HEK293T (cell line): ENCODE data around the gene LRRFIP1.

Experiments used
- CTCF ChIA-PET: fragments of 350-600 bp; formaldehyde crosslinking; extraction: SDS; loops from one replicate; lab custom pipeline; 2021; ENCODE audit warnings: antibody characterized with exemption, inconsistent platforms; lab: Yijun Ruan, JAX
- POLR2A ChIA-PET: fragments of 350-600 bp; formaldehyde crosslinking; extraction: SDS; loops from one replicate; lab custom pipeline; 2020; ENCODE audit warnings: antibody characterized with exemption, inconsistent platforms; lab: Yijun Ruan, JAX
- DNase-seq: peaks from one replicate; pipeline ENCODE4 v3.0.0; 2012; ENCODE audit warnings: mixed read lengths; ENCODE audit errors: extremely low spot score
- ARNT ChIP-seq: fragments of 450-650 bp; IDR thresholded peaks from 2 replicates; pipeline ENCODE4 v1.6.1; 2017; ENCODE audit warnings: mild to moderate bottlenecking
- BHLHE40 ChIP-seq: fragments of 450-650 bp; IDR thresholded peaks from 2 replicates; pipeline ENCODE4 v1.6.1; 2016; ENCODE audit warnings: mild to moderate bottlenecking, moderate library complexity, borderline replicate concordance
- CTBP1 ChIP-seq: fragments of 450-650 bp; IDR thresholded peaks from 2 replicates; pipeline ENCODE4 v1.6.1; 2016; ENCODE audit warnings: borderline replicate concordance
- ELF4 ChIP-seq: fragments of 450-650 bp; IDR thresholded peaks from 2 replicates; pipeline ENCODE4 v1.6.1; 2017; ENCODE audit warnings: antibody characterized with exemption
- FOXA1 ChIP-seq: fragments of 450-650 bp; IDR thresholded peaks from 2 replicates; pipeline ENCODE4 v1.6.1; 2016; ENCODE audit warnings: mild to moderate bottlenecking
- FOXK2 ChIP-seq: fragments of 450-650 bp; IDR thresholded peaks from 2 replicates; pipeline ENCODE4 v1.6.1; 2016; ENCODE audit warnings: mild to moderate bottlenecking
- FOXM1 ChIP-seq: fragments of 450-650 bp; IDR thresholded peaks from 2 replicates; pipeline ENCODE4 v1.6.1; 2017; ENCODE audit warnings: mild to moderate bottlenecking, borderline replicate concordance
- HDGF ChIP-seq: fragments of 450-650 bp; IDR thresholded peaks from 2 replicates; pipeline ENCODE4 v1.6.1; 2017; ENCODE audit warnings: antibody characterized with exemption, borderline replicate concordance
- L3MBTL2 ChIP-seq: fragments of 450-650 bp; conservative IDR thresholded peaks from 2 replicates; pipeline ENCODE4 v1.6.1; 2016; ENCODE audit warnings: mild to moderate bottlenecking
- LEF1 ChIP-seq: fragments of 450-650 bp; IDR thresholded peaks from 2 replicates; pipeline ENCODE4 v1.6.1; 2017; ENCODE audit warnings: mild to moderate bottlenecking, borderline replicate concordance
- NFRKB ChIP-seq: fragments of 450-650 bp; IDR thresholded peaks from 2 replicates; pipeline ENCODE4 v1.6.1; 2016; ENCODE audit warnings: mild to moderate bottlenecking, moderate library complexity
- SP1 ChIP-seq: fragments of 450-650 bp; IDR thresholded peaks from 2 replicates; pipeline ENCODE4 v1.6.1; 2017
- SUZ12 ChIP-seq: fragments of 450-650 bp; IDR thresholded peaks from 2 replicates; pipeline ENCODE4 v1.6.1; 2016; ENCODE audit warnings: mild to moderate bottlenecking
- TARDBP ChIP-seq: fragments of 450-650 bp; IDR thresholded peaks from 2 replicates; pipeline ENCODE4 v1.6.1; 2016
- ZNF384 ChIP-seq: fragments of 450-650 bp; IDR thresholded peaks from 2 replicates; pipeline ENCODE4 v1.6.1; 2016
- TF ChIP-seq, protein P1 (sequence below): fragments of 450-650 bp; IDR thresholded peaks from 2 replicates; pipeline ENCODE4 v1.6.1; 2016

Gene LRRFIP1

GRCh38 chr2:237806334-237806733, 178.9 kb downstream of the LRRFIP1 start:
- ChIA-PET POLR2A (no interaction called here), CTCF (no interaction called here)
- TF ChIP-seq FOXM1 (no peak), SP1 (no peak), HDGF (no peak), L3MBTL2 (no peak)
- DNase-seq = no peak

DNA sequence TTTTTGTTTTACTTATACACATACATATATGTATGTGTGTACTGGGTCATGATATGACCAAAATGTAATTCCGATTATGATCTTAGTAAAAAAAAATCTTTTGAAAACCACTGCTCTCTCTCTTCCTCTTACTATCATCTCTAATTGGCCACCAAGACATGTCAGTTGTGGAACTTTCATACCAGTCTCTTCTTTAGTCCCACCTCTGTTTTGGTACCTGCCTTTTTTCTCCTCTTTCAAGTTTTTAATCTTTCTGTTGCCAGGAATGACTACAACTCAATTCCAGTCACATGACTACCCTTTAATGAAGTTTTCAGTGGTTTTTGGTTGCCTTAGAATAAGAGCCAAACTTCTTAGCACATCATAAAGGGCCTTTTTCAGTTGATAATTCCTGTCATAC, 188.2 kb downstream of the LRRFIP1 start:
- TF ChIP-seq ARNT = no peak
- TF ChIP-seq FOXA1 = no peak
- TF ChIP-seq BHLHE40 = no peak
- TF ChIP-seq SP1 = no peak
- no peak for TF ChIP-seq ELF4
- TF ChIP-seq FOXM1 = no peak
- no peak for TF ChIP-seq NFRKB
- no peak for TF ChIP-seq HDGF
- no peak for TF ChIP-seq ZNF384
- no peak for TF ChIP-seq TARDBP
- no peak for TF ChIP-seq FOXK2
- no peak for TF ChIP-seq CTBP1
- no peak for TF ChIP-seq SUZ12
- TF ChIP-seq, protein P1, sequence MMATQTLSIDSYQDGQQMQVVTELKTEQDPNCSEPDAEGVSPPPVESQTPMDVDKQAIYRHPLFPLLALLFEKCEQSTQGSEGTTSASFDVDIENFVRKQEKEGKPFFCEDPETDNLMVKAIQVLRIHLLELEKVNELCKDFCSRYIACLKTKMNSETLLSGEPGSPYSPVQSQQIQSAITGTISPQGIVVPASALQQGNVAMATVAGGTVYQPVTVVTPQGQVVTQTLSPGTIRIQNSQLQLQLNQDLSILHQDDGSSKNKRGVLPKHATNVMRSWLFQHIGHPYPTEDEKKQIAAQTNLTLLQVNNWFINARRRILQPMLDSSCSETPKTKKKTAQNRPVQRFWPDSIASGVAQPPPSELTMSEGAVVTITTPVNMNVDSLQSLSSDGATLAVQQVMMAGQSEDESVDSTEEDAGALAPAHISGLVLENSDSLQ = no peak
- no peak for TF ChIP-seq LEF1
- TF ChIP-seq L3MBTL2 = no peak
- ChIA-PET POLR2A (no interaction called here), CTCF (no interaction called here)
- DNase-seq = no peak

- CTCF ChIA-PET = interaction anchor here (1.0 kb wide), 1 partner anchor 222 kb away, joined by 4 read pairs; no protein-coding TSS in a partner anchor
Measured at GRCh38 chr2:237816531-237816930, 189.1 kb downstream of the LRRFIP1 start.

GRCh38 chr2:237818066-237818473, 190.7 kb downstream of the LRRFIP1 start:
- no peak for DNase-seq
- TF ChIP-seq CTBP1 = no peak
- TF ChIP-seq ELF4 = no peak
- TF ChIP-seq FOXM1 = no peak
- TF ChIP-seq LEF1 = no peak
- TF ChIP-seq TARDBP = no peak
- no peak for TF ChIP-seq HDGF
- TF ChIP-seq BHLHE40 = no peak
- no peak for TF ChIP-seq SP1
- TF ChIP-seq FOXK2 = no peak
- TF ChIP-seq NFRKB = no peak
- TF ChIP-seq L3MBTL2 = no peak
- TF ChIP-seq, protein P1 = no peak
- ChIA-PET POLR2A (no interaction called here), CTCF (interaction anchor here (0.8 kb wide), 1 partner anchor 40 kb away, joined by 3 read pairs; no protein-coding TSS in a partner anchor)

More at GRCh38 chr2:237816531-237816930, 189.1 kb downstream of the LRRFIP1 start:
- DNase-seq = no peak
- TF ChIP-seq HDGF (no peak), FOXK2 (no peak), ZNF384 (no peak), TARDBP (no peak)
- TF ChIP-seq, protein P1 = no peak
- POLR2A ChIA-PET = no interaction called here

DNA sequence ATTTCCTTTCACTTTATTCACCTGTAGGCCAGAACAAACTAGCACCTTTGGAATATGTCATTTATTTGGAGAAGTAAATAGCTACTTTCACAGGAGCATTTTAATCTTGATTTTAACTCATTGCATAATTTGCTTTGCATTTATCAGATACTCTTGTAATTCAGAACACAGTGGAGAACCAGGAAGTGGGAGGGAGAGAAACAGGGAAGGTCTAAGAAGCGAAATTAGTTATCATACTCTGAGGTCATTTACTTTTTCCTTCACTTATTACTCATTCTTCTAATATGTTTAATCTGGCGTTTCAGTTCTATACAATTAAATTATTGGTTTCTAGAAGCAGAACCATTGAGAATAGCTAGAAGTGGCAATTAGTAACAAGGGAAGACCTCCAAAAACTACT, 191.8 kb downstream of the LRRFIP1 start:
- CTCF ChIA-PET = no interaction called here
- no peak for DNase-seq
- TF ChIP-seq NFRKB = no peak
- POLR2A ChIA-PET = no interaction called here

DNA sequence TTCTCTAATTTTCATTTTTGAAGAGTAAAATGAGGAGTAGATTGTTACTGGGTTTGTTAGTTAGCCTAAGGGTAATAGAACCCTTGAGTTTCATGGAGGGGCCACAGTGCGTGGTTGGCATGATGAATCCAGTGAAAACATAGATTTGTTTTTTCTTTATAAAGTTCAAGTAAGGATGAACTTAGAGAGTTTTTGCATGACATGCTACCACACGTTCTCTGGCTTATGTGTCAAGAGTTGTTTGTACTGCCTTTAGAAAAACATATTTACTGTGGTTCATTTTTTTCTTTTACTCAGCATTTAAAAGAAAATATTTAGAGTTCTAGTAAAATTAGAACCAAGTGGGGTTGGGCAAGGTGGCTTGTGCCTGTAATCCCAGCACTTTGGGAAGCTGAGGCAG, 193.0 kb downstream of the LRRFIP1 start:
- ChIA-PET POLR2A (interaction anchor here (0.7 kb wide), 1 partner anchor 9 kb away, joined by 3 read pairs; no protein-coding TSS in a partner anchor), CTCF (no interaction called here)
- TF ChIP-seq CTBP1 = no peak
- TF ChIP-seq ELF4 = no peak
- no peak for TF ChIP-seq FOXM1
- TF ChIP-seq ARNT = no peak
- no peak for TF ChIP-seq BHLHE40
- no peak for TF ChIP-seq SUZ12
- no peak for TF ChIP-seq HDGF
- DNase-seq = no peak

DNA sequence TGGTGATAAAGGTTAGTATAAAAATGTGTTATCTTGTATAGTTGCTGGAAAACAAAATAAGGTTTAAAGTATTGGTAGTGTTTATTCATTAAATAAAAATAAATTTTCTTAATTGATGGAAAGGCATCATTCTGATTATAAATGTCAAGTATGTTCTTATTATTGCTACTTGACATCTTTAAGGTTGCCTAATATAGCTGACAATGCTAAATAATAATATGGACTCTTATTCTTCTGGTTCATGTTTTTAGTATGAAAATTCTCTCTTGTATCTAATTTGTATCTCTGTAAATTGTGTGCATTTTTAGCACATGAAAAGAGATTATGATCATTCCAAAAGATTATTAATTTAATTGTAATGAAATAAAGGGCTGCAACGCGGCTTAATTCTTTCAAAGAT, 196.2 kb downstream of the LRRFIP1 start:
- TF ChIP-seq, protein P1 = no peak
- TF ChIP-seq BHLHE40 (no peak), FOXA1 (no peak)
- POLR2A ChIA-PET = no interaction called here
- no peak for DNase-seq
- CTCF ChIA-PET = no interaction called here
